K562 (cell line): ENCODE measurements around the gene MCF2.

Experiments
- ETV5 ChIP-seq: sonication (generic); formaldehyde crosslinking; IDR thresholded peaks from 2 replicates; pipeline ENCODE4 v1.4.0; 2020; ENCODE audit warnings: low read depth, mild to moderate bottlenecking, missing genetic modification reagents
- KLF1 ChIP-seq: fragments of 450-650 bp; IDR thresholded peaks from 2 replicates; pipeline ENCODE4 v1.6.1; 2016; ENCODE audit warnings: missing genetic modification characterization, missing compliant biosample characterization

DNA sequence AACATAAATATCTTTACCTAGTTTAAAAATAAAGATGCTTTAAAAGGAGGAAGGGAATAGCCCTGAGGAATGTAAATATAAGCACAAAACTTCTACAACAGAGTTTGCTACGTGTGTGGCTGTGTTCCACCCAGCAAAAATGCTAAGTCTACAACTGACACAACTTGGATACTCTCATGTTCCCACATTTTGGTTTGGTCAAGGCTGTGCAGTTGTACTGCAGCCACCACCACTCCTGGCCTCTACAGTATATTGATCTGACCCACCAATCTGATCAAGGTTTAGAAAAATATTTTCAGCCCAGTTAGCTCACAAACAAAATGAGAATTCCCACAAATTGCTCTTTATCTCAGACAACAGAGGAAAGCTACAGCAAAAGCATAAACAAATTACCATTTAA, 165.3 kb downstream of the MCF2 start:
- TF ChIP-seq KLF1 (tag) (no peak), ETV5 (CRISPR knock-in tag) (no peak)
